Stimulated activated CD8-positive, alpha-beta memory T cell treated with anti-CD3 and anti-CD28 coated beads, Interleukin-2, amount 100 ng/mL, for 1 hour (primary cell): ENCODE results near the gene CAMK2B.

ENCODE experiments used
- DNase-seq, 2 donors: peaks; one replicate each; pipeline ENCODE4 v3.0.0-alpha.2; 2020; ENCODE audit warnings: low read depth in 2 of 2

The CAMK2B gene

GRCh38 chr7:44257618-44258422 is 67.6 kb downstream of the CAMK2B start:
- DNase-seq: peak; percentile 34 to 35

GRCh38 chr7:44257213-44257612 is 68.2 kb downstream of the CAMK2B start:
- no peak for DNase-seq

- no peak for DNase-seq
Measured at GRCh38 chr7:44256459-44256858, 68.9 kb downstream of the CAMK2B start.

DNA sequence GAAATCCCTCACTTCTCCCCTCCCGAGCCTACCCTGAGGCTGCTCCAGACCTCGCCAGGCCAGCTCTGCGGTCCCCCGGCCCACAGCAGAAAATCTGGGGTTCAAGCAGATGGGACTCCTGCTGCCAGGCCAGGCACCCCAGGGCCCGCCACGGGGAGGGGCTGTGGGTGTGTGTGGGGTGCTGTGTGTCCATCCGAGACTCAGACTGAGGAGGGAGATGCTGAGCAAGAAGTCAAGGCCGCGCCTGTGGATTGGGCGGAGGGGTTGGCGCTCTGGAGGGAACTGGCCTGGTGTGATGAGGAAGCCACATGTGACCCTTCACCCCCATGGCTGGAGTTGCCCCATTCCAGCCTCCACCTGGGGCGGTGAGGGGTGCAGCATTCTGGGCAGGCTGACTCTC is 73.5 kb downstream of the CAMK2B start:
- DNase-seq: no peak

DNA sequence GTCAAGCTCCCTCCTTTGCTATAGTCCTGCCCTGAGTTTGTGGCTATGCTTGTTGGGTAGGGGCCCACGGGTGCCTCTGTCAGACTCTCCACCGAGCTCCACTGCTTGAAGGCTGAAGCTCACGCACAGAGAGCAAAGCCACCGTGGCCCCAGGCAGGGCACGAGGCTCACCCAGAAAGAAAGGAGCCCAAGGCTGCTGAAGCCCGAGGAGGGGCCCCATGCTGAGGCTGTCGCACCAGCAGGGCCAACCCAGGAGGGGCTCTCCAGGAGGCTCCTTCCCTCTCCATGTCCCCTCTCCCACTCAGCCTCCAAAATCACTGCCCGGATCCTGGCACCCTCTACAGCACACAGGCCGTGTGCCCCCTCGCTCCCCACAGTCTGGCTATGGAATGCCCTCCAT is 74.1 kb downstream of the CAMK2B start:
- DNase-seq: no peak

DNA sequence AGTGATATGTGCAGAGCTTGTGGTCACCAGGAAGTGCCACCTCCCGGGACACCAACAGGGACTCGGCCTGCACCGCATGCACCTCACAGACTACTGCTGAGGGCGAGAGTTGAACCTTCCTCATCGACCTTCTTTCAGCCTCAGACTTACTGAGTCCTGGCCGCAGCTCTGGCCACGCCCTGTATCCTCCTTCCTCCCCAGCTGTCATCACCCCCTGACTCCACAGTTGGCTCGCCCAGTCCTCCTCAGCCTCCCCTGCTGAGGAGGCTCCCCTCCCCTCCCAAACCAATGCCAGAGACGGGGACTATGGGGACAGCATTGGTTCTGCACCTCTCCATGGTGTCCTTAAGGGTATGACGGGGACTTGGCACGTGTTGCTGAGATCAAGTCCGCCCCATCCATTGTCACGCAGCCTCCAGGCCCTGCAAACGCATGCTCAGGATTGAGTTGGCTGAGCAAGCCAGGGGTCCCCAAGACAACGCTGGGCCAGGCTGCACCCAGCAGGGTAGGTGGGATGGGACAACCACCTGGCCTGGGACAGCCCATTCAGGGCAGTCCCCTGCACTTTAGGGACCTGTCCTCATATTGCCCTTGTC is 75.7 kb downstream of the CAMK2B start:
- no peak for DNase-seq

DNA sequence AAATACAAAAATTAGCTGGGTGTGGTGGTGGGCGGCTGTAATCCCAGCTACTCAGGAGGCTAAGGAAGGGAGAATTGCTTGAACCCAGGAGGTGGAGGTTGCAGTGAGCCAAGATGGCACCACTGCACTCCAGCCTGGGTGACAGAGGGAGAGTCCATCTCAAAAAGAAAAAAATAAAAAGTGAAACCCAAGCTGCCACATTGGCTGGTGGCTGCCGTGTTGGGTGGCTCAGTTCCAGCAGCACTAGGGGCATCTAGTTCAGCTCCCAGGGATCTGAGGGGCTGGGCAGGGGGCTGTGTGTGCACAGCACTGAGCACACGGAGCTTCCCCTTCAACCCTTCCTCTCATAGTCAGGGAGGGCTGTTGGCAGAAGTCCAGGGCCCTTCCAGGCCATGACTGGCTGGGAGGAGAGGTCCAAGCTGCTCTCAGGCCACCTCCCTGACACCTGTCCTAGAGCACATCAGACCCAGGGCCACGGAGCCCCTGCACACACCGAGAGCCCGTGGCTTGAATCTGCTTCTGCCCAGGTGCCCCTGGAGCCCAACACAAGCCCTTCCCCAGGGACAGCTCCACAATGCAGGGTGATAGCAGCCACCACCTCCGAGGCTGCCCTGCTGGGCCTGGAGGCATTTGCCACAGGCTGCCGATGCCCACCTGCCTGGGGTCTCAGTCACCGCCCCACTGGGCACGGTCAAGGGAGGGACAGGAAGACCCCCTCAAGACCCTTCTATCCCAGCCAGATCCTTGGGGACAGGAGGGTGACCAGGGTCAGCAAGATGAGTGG is 77.3 kb downstream of the CAMK2B start:
- DNase-seq: no peak

DNA sequence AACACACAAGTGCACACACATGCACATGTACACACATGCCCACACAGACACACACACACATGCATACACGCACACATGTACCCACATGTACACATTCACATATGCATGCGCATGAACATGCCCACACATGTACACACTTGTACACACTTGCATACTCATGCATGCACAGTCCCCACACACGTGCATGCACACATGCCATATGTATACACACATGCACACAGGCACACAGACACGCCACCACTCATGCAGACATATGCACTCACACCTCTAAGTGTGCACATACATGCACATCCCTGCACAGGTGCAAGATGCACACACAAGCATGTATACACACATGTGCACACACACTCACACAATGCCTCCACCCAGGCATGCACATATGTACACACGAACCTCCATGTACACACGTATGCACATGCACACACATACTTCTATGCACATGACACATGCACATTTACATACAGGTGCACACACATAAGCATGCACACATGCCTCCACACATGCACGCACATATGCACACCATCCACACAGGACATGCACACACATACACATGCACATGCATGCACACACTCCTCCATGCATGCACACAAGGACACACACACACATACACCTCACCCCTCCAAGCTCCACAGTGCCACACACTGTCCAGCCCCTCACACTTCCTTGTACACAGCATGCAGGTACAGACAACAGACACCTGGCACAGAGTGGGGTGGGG is 78.8 kb downstream of the CAMK2B start:
- no peak for DNase-seq

DNA sequence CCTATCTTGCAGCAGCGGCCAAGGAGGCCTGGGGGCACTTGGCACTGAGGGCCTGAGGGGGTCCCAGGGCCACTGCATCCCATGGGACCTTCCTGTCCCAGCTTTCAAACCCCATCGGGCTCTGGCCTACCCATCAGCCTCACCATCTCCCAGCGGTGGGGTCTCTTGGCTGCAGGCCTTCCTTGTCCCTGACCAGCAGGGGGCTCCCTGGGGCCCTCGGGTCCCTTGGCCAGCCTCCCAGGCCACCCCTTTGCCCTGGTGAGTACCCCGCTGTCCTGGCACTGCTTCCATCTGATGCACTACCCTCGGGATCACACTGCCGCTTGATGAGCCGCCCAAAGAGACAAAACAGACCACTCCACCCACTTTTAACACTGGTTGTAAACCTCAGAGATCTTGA is 81.1 kb downstream of the CAMK2B start:
- DNase-seq: no peak

DNA sequence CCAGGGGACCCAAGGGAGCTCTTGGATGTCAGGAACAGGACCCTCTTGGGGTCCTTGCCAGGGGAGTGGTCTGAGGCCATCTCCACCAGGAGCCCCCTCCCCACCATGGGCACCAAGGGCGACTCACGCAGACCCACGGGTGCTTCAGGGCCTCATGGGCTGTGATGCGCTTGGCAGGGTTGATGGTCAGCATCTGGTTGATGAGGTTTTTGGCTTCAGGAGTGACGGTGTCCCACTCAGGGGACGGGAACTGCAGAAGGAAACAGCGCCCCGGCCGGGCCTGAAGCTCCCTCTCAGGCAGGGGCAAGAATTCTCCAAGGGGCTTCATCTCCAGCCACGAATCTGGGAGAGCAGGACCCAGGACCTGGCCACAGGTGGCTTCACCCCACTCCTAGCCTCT is 83.3 kb downstream of the CAMK2B start:
- DNase-seq: no peak

GRCh38 chr7:44240983-44241510 is 84.3 kb downstream of the CAMK2B start:
- DNase-seq: peak in 1 of 2 donors; percentile 16

GRCh38 chr7:44240376-44240775 is 85.0 kb downstream of the CAMK2B start:
- no peak for DNase-seq

GRCh38 chr7:44239361-44239760 is 86.0 kb downstream of the CAMK2B start:
- DNase-seq: no peak

DNA sequence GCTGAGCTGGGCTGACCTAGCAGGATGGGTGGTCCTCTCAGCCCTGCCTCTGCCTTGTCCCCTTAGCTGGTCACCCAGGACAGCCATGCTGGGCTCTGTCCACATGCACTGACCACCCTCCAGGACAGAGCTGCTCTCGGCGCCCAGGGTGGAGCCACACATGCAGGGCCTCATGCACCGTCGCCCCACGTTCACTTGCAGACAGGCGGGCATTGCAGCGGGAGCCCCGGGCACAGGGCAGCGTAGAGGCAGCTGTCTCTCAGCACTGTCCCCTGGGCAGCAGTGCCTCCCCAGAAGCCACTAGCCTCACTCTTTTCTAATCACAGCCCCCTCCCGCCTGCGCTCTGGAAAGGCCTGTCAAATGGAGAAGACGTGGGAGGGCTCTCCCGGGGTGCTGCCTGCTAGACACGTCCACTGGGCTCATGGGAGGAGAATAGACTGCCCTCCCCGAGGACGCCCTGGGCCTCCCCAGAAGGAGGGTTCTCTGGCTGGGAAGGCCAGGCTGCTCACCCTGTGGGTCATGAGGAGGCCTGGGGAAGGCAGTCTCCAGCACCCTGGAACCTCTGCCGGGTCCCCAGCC is 87.2 kb downstream of the CAMK2B start:
- DNase-seq: no peak

GRCh38 chr7:44237696-44238095 is 87.7 kb downstream of the CAMK2B start:
- DNase-seq: no peak

- no peak for DNase-seq
Measured at GRCh38 chr7:44236333-44236728, 89.1 kb downstream of the CAMK2B start.

DNA sequence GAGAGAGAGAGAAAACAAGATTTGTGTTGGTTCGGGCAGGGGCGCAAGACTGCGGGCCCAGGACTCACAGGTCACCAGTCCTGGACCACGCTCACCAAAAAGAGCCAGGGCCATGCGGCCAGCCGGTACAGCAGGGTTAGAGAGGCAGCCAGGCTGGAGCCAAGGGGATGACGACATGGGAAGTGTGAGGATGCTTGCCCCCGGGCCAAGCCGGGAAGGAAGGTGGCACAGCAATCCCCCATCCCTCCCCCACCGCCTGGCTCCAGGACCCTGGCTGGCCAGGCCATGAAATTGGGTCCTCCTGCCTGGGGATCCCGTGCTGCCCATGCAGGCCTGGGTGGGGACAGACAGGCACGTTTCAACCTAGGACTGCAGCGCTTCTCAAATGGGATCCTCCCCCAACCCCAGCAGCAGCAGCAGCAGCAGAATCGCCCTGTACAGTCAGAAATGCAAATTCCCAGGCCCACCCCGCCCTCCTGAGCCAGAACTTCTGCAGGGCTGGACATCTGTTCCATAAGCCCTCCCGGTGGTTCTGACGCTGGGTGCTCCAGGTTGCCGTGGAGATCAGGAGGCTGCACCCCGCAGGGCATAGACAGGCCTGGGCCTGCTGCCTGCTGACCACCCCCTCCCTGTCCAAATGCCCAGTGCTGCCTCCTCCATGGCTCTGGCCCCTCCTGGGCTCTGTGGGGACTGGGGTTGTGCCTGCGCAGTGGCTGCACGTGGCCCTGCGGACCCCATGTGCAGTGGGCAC is 89.6 kb downstream of the CAMK2B start:
- DNase-seq: no peak

GRCh38 chr7:44235066-44235465 is 90.3 kb downstream of the CAMK2B start:
- DNase-seq: no peak

DNA sequence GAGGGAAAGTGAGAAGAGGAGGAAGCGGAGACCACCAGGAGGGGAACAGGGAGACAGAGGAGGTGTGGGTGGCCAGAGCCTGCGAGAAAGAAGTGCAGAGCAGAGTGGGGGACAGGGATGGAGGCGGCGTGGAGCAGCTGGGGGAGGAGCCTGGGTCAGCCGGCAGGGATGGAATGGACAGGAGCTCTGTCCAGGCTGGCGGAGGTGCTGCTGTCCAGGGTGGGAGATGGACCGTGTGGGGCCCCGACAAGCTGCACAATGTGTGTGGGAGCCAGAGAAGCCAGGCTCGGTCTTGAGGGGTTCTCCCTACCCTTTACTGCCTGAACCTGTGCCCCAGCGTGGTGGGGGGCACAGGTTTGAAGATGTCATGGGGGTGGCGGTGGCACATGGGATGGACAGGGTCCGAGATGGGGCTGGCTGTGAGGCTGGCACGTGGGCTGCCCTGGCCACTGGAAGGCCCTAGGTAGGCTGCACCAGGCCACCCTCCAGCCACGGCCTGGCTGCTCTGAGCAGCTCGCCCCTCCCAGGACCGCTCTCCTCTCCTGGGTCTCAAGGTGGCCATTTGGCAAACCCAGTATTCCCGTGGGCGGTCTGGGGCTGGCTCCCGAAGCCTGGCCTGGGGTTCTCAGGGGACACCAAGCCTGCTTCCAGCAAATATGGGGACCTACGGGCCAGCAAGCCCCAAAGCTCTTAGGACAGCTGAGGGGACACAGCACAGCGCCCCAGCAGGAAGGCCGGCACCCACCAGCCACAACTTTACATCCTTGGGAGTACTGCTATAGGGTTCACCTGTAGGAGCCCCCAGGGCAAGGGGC is 92.3 kb downstream of the CAMK2B start:
- no peak for DNase-seq

DNA sequence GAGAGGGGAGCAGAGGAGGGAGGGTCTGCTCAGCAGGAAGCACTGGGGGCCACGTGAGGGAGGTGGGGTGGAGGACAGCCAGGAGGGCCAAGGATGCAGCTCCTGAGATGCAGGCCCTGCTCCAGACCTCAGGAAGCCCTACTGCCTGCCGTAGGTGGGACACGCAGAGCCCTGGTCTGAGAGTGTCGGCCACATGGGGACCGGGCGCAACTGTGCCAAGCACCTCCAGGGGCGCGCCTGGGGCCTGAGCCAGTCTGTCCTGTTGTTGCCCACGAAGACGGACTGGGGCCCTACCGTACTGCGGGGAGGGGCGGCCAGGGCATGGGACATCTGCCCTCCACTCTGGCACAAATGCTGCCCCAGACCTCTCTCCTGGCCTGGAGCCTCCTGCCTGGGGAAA is 93.0 kb downstream of the CAMK2B start:
- DNase-seq: no peak
